ENCODE data around the gene ANKAR.

The ANKAR gene

GRCh38 chr2:189719571-189719970 is 45.1 kb downstream of the ANKAR start:
- DNase-seq (ENCODE audit: low read depth): peak; percentile 4
- no peak overlapping the region for H3K4me3 ChIP-seq (ENCODE audit: low read length)
- no peak for TF ChIP-seq CTCF (IDR thresholded peaks at IDR 0.05; ENCODE audit: insufficient read depth, low read depth, low read length, missing control alignments)

GRCh38 chr2:189723192-189723591 is 48.7 kb downstream of the ANKAR start:
- DNase-seq (ENCODE audit: low read depth): no peak
- no peak for TF ChIP-seq CTCF (IDR thresholded peaks at IDR 0.05; ENCODE audit: insufficient read depth, low read depth, low read length, missing control alignments)

More at GRCh38 chr2:189723192-189723591, 48.7 kb downstream of the ANKAR start:
- no peak overlapping the region for H3K4me3 ChIP-seq (ENCODE audit: low read length)

Measured in epithelial cell of esophagus (primary cell).